ENCODE measurements around the gene CYBA. TPM values are rescaled to one million over a fixed set of nuclear protein-coding genes. Genes with fewer than 3 reads are reported as not detected.

CYBA gene
- total RNA-seq, 2 donors from 2014 or later, result 82.0 to 132 TPM

DNA sequence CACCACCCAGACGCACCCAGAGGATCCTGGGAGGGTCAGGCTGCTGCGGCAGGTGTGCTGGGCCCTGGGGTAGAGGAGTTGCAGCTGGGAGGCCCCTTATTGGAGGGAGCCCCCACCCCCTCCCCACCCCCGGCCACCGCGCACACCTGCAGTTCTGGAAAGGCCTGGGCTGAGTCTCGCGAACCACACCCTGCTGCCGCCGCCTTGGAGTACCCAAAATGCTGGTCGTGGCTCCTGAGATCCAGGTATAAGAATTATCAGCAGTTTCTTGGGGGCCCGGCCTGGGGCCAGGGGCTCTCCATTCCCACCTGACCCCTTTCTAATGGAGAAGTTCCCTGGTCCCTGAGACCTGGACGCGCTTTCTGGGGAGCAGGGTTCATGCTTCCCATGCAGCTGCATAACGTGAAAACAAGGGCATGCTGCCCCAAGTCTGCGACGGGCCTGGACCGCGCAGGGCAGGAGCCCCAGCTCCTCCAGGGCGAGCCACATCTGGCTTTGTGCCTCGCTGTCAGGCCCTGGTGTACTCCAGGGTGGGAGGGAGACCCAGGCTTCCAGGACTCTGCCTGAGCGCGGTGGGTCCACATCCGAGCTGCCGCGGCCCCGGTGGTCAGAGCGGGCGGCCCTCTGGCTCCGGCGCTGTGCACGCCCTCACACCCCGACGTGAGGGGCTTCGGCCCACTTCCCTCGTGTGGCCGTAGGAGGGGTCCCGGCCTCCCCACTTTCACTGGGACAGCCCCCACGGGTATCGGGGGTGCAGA is 42.7 kb upstream of the CYBA start:
- no peaks in the 10 kb centered on the region for H3K27me3 ChIP-seq

GRCh38 chr16:88692861-88693260 is 42.0 kb upstream of the CYBA start:
- H3K27me3 ChIP-seq, result no peaks in the 10 kb centered on the region
- no peak for TF ChIP-seq CTCF (IDR thresholded peaks at IDR 0.05)
- peaks cover 0 to 9% of the 10 kb centered on the region in 2 donors for H3K4me1 ChIP-seq
- no peak overlapping the region for H3K4me3 ChIP-seq
- H3K36me3 ChIP-seq, result peaks cover 20% of the 10 kb centered on the region
- no peaks in the 10 kb centered on the region for H3K9me3 ChIP-seq
- no peak for DNase-seq (ENCODE audit: low spot score)
- no peak overlapping the region for H3K27ac ChIP-seq

More for the DNA sequence above, 42.7 kb upstream of the CYBA start:
- peaks cover 0 to 2% of the 10 kb centered on the region in 2 donors for H3K4me1 ChIP-seq
- TF ChIP-seq CTCF (IDR thresholded peaks at IDR 0.05), result no peak
- H3K27ac ChIP-seq, result no peak overlapping the region
- H3K9me3 ChIP-seq, result no peaks in the 10 kb centered on the region
- DNase-seq (ENCODE audit: low spot score), result no peak
- H3K36me3 ChIP-seq, result peaks cover 27% of the 10 kb centered on the region
- no peak overlapping the region for H3K4me3 ChIP-seq

DNA sequence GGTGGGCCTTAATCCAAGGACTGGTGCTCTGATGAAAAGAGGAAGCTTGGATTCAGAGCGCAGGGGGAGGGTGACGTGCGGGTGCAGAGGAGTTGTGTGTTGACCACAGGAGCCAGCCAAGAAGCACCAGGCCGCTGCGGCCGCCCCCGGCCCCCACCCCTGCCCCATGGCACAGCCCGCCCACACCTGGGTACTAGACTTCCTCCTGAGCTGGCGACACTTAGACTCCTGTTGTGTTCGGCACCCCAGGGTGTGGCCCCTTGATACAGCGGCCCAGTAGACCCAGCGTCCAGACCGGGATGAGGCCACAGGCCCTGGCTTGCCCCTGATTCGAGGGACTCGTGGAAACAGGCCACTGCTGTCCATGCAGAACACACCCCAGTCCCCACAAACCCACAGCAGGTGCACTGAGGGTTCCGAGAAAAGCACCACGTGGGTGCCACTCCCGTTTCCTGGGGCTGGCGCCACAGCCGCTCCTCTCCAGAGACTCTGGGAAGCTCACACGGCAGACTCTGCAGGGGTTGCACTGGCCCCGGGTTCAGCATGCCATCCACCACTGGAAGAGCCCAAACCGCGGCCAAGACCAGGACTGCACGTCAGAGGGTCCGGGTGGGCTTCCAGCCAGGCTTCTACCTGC is 41.2 kb upstream of the CYBA start:
- TF ChIP-seq CTCF (IDR thresholded peaks at IDR 0.05), result no peak
- H3K36me3 ChIP-seq, result peaks cover 12% of the 10 kb centered on the region
- H3K27ac ChIP-seq, result no peak overlapping the region
- H3K9me3 ChIP-seq, result no peaks in the 10 kb centered on the region
- H3K4me1 ChIP-seq, result peaks cover 0 to 16% of the 10 kb centered on the region in 2 donors
- DNase-seq (ENCODE audit: low spot score), result no peak
- H3K27me3 ChIP-seq, result no peaks in the 10 kb centered on the region
- H3K4me3 ChIP-seq, result no peak overlapping the region

GRCh38 chr16:88691129-88691813 is 40.4 kb upstream of the CYBA start:
- no peak for DNase-seq (ENCODE audit: low spot score)
- Histone ChIP-seq H3K9me3 (no peaks in the 10 kb centered on the region), H3K27me3 (no peaks in the 10 kb centered on the region), H3K36me3 (peaks cover 4% of the 10 kb centered on the region), H3K4me3 (no peak overlapping the region), H3K4me1 (peaks cover 0 to 24% of the 10 kb centered on the region in 2 donors), H3K27ac (no peak overlapping the region)
- no peak for TF ChIP-seq CTCF (IDR thresholded peaks at IDR 0.05)

DNA sequence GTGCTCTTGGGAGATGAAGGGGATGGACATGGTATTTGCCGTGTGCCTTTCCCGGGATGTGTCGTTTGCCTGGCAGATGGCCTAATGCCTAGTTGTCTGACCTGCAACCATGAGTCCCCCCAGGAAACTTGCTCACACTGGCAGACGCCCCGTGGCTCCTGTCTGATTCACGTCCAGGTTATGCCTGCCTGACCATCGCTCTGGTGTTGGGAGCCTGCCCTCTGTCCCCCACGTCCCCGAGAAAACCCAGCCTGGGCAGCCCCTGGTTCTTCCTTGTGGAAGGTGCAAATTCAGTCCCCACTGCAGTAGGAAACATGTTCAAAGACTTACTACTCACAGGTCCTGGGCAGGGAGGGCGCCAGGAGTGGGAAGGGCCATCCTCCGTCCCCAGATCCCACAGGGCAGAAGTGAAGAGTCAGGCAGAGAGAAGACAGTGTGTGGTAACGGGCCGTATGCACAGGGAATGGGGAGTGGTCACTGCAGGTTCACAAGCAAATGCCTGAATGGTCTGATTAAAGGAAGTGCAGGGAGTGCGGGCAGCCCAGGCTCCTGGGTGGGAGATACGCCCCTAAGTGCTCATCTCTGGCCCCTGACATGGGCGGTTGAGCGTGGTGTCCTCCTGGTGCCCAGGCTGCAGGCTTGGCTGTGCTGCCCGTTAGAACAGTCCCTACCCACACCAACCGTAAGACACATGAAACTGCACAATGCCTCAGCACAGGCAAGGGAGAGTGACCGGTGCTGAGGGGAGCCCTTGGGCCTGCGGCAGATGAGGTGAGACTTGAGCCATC is 39.7 kb upstream of the CYBA start:
- no peaks in the 10 kb centered on the region for H3K9me3 ChIP-seq
- no peaks in the 10 kb centered on the region for H3K36me3 ChIP-seq
- no peak for TF ChIP-seq CTCF (IDR thresholded peaks at IDR 0.05)
- H3K4me3 ChIP-seq, result no peak overlapping the region
- H3K27ac ChIP-seq, result no peak overlapping the region
- DNase-seq (ENCODE audit: low spot score), result no peak
- H3K4me1 ChIP-seq, result peaks cover 0 to 31% of the 10 kb centered on the region in 2 donors
- no peaks in the 10 kb centered on the region for H3K27me3 ChIP-seq
